HG03521 (cell line): ENCODE measurements around the gene MPP2.
"Not testable (repeated sequence)": the region's sequence is repeated elsewhere in the genome, so short reads cannot be mapped to it uniquely, and the experiment has no call there.

Experiments used
- ATAC-seq: cut with Tn5 transposase; IDR thresholded peaks from one replicate; pipeline ENCODE4 v1.9.1; 2021; ENCODE audit warnings: mild to moderate bottlenecking, moderate library complexity; ENCODE audit not compliant: unreplicated experiment

MPP2 gene

GRCh38 chr17:43852571-43852970, 54.8 kb downstream of the MPP2 start:
- ATAC-seq, result no peak

- ATAC-seq, result no peak
These were observed 58.2 kb downstream of the MPP2 start for GRCh38 chr17:43849116-43849515.

- no peak for ATAC-seq
These were observed 58.7 kb downstream of the MPP2 start for GRCh38 chr17:43848601-43849000.

- no peak for ATAC-seq
These were observed 60.4 kb downstream of the MPP2 start, which contains the start of gene CD300LG for GRCh38 chr17:43846963-43847371. TSS of gene CD300LG (plus strand) at chr17:43847176. CDS start at chr17:43847217, 41 bp downstream.

- no peak for ATAC-seq
These were observed 61.1 kb downstream of the MPP2 start for GRCh38 chr17:43846221-43846712.

- ATAC-seq, result no peak
These were observed 61.6 kb downstream of the MPP2 start for GRCh38 chr17:43845766-43846165.

- no peak for ATAC-seq
These were observed 63.1 kb downstream of the MPP2 start for GRCh38 chr17:43844241-43844640.

GRCh38 chr17:43842975-43843325, 64.4 kb downstream of the MPP2 start:
- no peak for ATAC-seq

- ATAC-seq, result not testable (repeated sequence)
These were observed 65.0 kb downstream of the MPP2 start for GRCh38 chr17:43842091-43842974.

GRCh38 chr17:43841282-43841681, 66.1 kb downstream of the MPP2 start:
- no peak for ATAC-seq

- ATAC-seq, result no peak
These were observed 66.5 kb downstream of the MPP2 start for GRCh38 chr17:43840814-43841213.

GRCh38 chr17:43839670-43840108, 67.6 kb downstream of the MPP2 start:
- no peak for ATAC-seq

GRCh38 chr17:43834106-43834505, 73.2 kb downstream of the MPP2 start:
- ATAC-seq, result no peak

GRCh38 chr17:43832976-43833829, 74.1 kb downstream of the MPP2 start, which contains the start of gene MPP3:
TSS of gene MPP3 (minus strand) at chr17:43833146. CDS start at chr17:43831906, 1,240 bp downstream.
- no peak for ATAC-seq

GRCh38 chr17:43832168-43832975, 75.0 kb downstream of the MPP2 start:
- ATAC-seq, result no peak

GRCh38 chr17:43831633-43832032, 75.7 kb downstream of the MPP2 start:
- ATAC-seq, result no peak

GRCh38 chr17:43830510-43831140, 76.7 kb downstream of the MPP2 start:
- ATAC-seq, result no peak

- ATAC-seq, result no peak
These were observed 77.6 kb downstream of the MPP2 start for GRCh38 chr17:43829738-43830137.

- ATAC-seq, result no peak
These were observed 79.7 kb downstream of the MPP2 start for GRCh38 chr17:43827596-43827995.

GRCh38 chr17:43826206-43826605, 81.1 kb downstream of the MPP2 start:
- ATAC-seq, result no peak
